HUDEP-2 (cell line): Measurements from ENCODE around the gene TNFRSF8.
"Not testable (repeated sequence)": the region's sequence is repeated elsewhere in the genome, so short reads cannot be mapped to it uniquely, and the experiment has no call there.

Experiments used
- DNase-seq, 76 experiments: peaks; one replicate each; lab custom pipeline; 2025; ENCODE audit not compliant: unreplicated experiment in 76 of 76; lab: John Stamatoyannopoulos, UW

TNFRSF8 gene

GRCh38 chr1:12083766-12084165 lies 20.7 kb downstream of the TNFRSF8 start:
- no peak for DNase-seq

GRCh38 chr1:12085643-12086260 lies 22.6 kb downstream of the TNFRSF8 start:
- DNase-seq: peak in 12 of 76 experiments; percentile 9 to 52 (median 28)

GRCh38 chr1:12087797-12088314 lies 24.8 kb downstream of the TNFRSF8 start:
- DNase-seq: no peak

- no peak for DNase-seq
These were observed 25.5 kb downstream of the TNFRSF8 start for GRCh38 chr1:12088607-12089006.

GRCh38 chr1:12090326-12090725 lies 27.2 kb downstream of the TNFRSF8 start:
- no peak for DNase-seq

GRCh38 chr1:12091191-12091590 lies 28.1 kb downstream of the TNFRSF8 start:
- DNase-seq: no peak

GRCh38 chr1:12094180-12094579 lies 31.1 kb downstream of the TNFRSF8 start:
- no peak for DNase-seq

GRCh38 chr1:12095452-12096263 lies 32.6 kb downstream of the TNFRSF8 start:
- peak in 1 of 76 experiments; percentile 4 for DNase-seq

GRCh38 chr1:12096615-12097014 lies 33.5 kb downstream of the TNFRSF8 start:
- no peak for DNase-seq

- DNase-seq: no peak
These were observed 34.2 kb downstream of the TNFRSF8 start for GRCh38 chr1:12097321-12097720.

- no peak for DNase-seq
These were observed 35.7 kb downstream of the TNFRSF8 start for GRCh38 chr1:12098786-12099185.

GRCh38 chr1:12099610-12100009 lies 36.5 kb downstream of the TNFRSF8 start:
- DNase-seq: no peak

GRCh38 chr1:12100071-12100470 lies 37.0 kb downstream of the TNFRSF8 start:
- no peak for DNase-seq

- DNase-seq: not testable (repeated sequence)
These were observed 38.0 kb downstream of the TNFRSF8 start for GRCh38 chr1:12101120-12101519.

- DNase-seq: no peak
These were observed 39.0 kb downstream of the TNFRSF8 start for GRCh38 chr1:12102066-12102465.

- no peak for DNase-seq
These were observed 41.3 kb downstream of the TNFRSF8 start for GRCh38 chr1:12104417-12104816.

- DNase-seq: no peak
These were observed 43.0 kb downstream of the TNFRSF8 start for GRCh38 chr1:12106153-12106552.

GRCh38 chr1:12106861-12107260 lies 43.8 kb downstream of the TNFRSF8 start:
- peak in 1 of 76 experiments; percentile 4 for DNase-seq

- no peak for DNase-seq
These were observed 44.6 kb downstream of the TNFRSF8 start for GRCh38 chr1:12107718-12108117.

GRCh38 chr1:12109901-12110300 lies 46.8 kb downstream of the TNFRSF8 start:
- no peak for DNase-seq

- no peak for DNase-seq
These were observed 48.6 kb downstream of the TNFRSF8 start for GRCh38 chr1:12111741-12112140.

- no peak for DNase-seq
These were observed 49.6 kb downstream of the TNFRSF8 start for GRCh38 chr1:12112711-12113161.
